Endothelial cell of umbilical vein (primary cell): ENCODE measurements around the gene CMA1. TPM values are rescaled to one million over a fixed set of nuclear protein-coding genes. Genes with fewer than 3 reads are reported as not detected.
A peak's percentile ranks its signal among the peaks of the same experiment; 100 is the strongest.

Source experiments
- BruUV-seq: library from RNA; stranded (reverse); fragments of 400-500 nt; replicated peaks from 2 replicates; lab custom pipeline; 2021; lab: Mats Ljungman, UMichigan
- CTCF ChIA-PET: fragments of 300-600, 350-600 bp; sonication (Branson Sonifier 250); formaldehyde crosslinking; loops from one replicate; lab custom pipeline; 2021; ENCODE audit warnings: antibody characterized with exemption, inconsistent platforms; lab: Charles Lee
- POLR2A ChIA-PET: fragments of 300-600, 350-600 bp; sonication (Branson Sonifier 250); formaldehyde crosslinking; loops from one replicate; lab custom pipeline; 2021; ENCODE audit warnings: antibody characterized with exemption, inconsistent platforms; lab: Charles Lee
- DNase-seq: peaks from one replicate; pipeline ENCODE4 v3.0.0-alpha.2; 2011; ENCODE audit warnings: low read depth, low spot score
- FAIRE-seq: peaks from 2 replicates; lab custom pipeline; 2011; peaks lifted over from hg19 to GRCh38; lab: Jason Lieb, UNC
- H2AFZ ChIP-seq: 2 replicates; pipeline ENCODE4 v1.6.0; 2012; ENCODE audit warnings: low read depth, low read length, control low read depth, inconsistent platforms
- H3K27ac ChIP-seq: 2 replicates; pipeline ENCODE4 v1.5.1; 2011; ENCODE audit warnings: low read depth, mild to moderate bottlenecking, control low read depth, low read length, moderate library complexity; ENCODE audit not compliant: insufficient read depth
- H3K27me3 ChIP-seq, 2 experiments: 2 replicates each; pipeline versions ENCODE4 v1.6.0 to v1.6.1; 2011; ENCODE audit warnings: low read length in 2 of 2, mixed read lengths in 1 of 2; ENCODE audit not compliant: control insufficient read depth in 2 of 2, insufficient read depth in 2 of 2
- H3K36me3 ChIP-seq, 2 experiments: 2 replicates in 1 of 2; 3 replicates in 1 of 2; pipeline ENCODE4 v1.5.1; 2011; ENCODE audit warnings: low read length in 2 of 2, mild to moderate bottlenecking in 1 of 2, moderate library complexity in 1 of 2; ENCODE audit not compliant: control insufficient read depth in 2 of 2, insufficient read depth in 2 of 2; ENCODE audit errors: extremely low read depth in 1 of 2
- H3K4me1 ChIP-seq: 3 replicates; pipeline ENCODE4 v1.5.1; 2011; ENCODE audit warnings: mild to moderate bottlenecking, low read length; ENCODE audit not compliant: control insufficient read depth, insufficient read depth; ENCODE audit errors: extremely low read depth
- H3K4me2 ChIP-seq: 2 replicates; pipeline ENCODE4 v1.6.1; 2011; ENCODE audit warnings: low read length, control low read depth, mixed read lengths; ENCODE audit not compliant: insufficient read depth
- H3K4me3 ChIP-seq, 3 experiments: fragments of 200-600 bp in 1 of 3; sonication (generic), shearing (Covaris generic) in 1 of 3; replicated peaks in 1 of 3; 2 replicates each; pipeline ENCODE4 v1.5.1; 2011 to 2016; ENCODE audit warnings: control low read depth in 3 of 3, low read length in 3 of 3, mild to moderate bottlenecking in 2 of 3, inconsistent platforms in 1 of 3, low read depth in 1 of 3, moderate library complexity in 1 of 3; ENCODE audit not compliant: insufficient read depth in 1 of 3
- H3K79me2 ChIP-seq: 2 replicates; pipeline ENCODE4 v1.6.0; 2012; ENCODE audit warnings: low read length, inconsistent platforms; ENCODE audit not compliant: control insufficient read depth, insufficient read depth
- H3K9ac ChIP-seq: replicated peaks from 2 replicates; pipeline ENCODE3; 2011; ENCODE audit warnings: low read length, control low read depth; ENCODE audit not compliant: insufficient read depth; ENCODE audit errors: extremely low read depth
- H3K9me1 ChIP-seq: replicated peaks from 3 replicates; pipeline ENCODE4 v1.6.0; 2011; ENCODE audit warnings: mild to moderate bottlenecking, low read length; ENCODE audit not compliant: control insufficient read depth, insufficient read depth; ENCODE audit errors: extremely low read depth
- H3K9me3 ChIP-seq: replicated peaks from 2 replicates; pipeline ENCODE4 v1.5.1; 2012; ENCODE audit warnings: low read length, inconsistent platforms; ENCODE audit not compliant: control insufficient read depth, insufficient read depth
- H4K20me1 ChIP-seq: replicated peaks from 2 replicates; pipeline ENCODE3; 2011; ENCODE audit warnings: mild to moderate bottlenecking, low read length; ENCODE audit not compliant: control insufficient read depth, insufficient read depth; ENCODE audit errors: extremely low read depth
- CTCF ChIP-seq, 2 donors: IDR thresholded peaks; 1 replicate in 1 of 2; 2 replicates in 1 of 2; pipeline ENCODE4 v1.5.1; 2011; ENCODE audit warnings: low read length in 2 of 2, mild to moderate bottlenecking in 2 of 2, moderate library complexity in 2 of 2, control low read depth in 1 of 2, inconsistent platforms in 1 of 2, low read depth in 1 of 2; ENCODE audit not compliant: insufficient read depth in 1 of 2; ENCODE audit errors: extremely low read depth in 1 of 2
- EZH2 ChIP-seq: IDR thresholded peaks from 2 replicates; pipeline ENCODE4 v1.6.1; 2012; ENCODE audit warnings: borderline replicate concordance, low read depth, mild to moderate bottlenecking, moderate library complexity, low read length, inconsistent platforms; ENCODE audit not compliant: severe bottlenecking
- FOS ChIP-seq: IDR thresholded peaks from 2 replicates; pipeline ENCODE4 v1.6.1; 2011; ENCODE audit warnings: mild to moderate bottlenecking, low read length, moderate library complexity, borderline replicate concordance; ENCODE audit not compliant: insufficient read depth
- GATA2 ChIP-seq: IDR thresholded peaks from 2 replicates; pipeline ENCODE4 v1.7.0; 2011; ENCODE audit warnings: low read depth, mild to moderate bottlenecking, moderate library complexity, mixed read lengths, low read length; ENCODE audit not compliant: insufficient read length, insufficient read depth
- JUN ChIP-seq: IDR thresholded peaks from 2 replicates; pipeline ENCODE4 v1.6.1; 2011; ENCODE audit warnings: borderline replicate concordance, low read depth; ENCODE audit not compliant: insufficient read length, insufficient read depth
- MAX ChIP-seq: IDR thresholded peaks from 2 replicates; pipeline ENCODE4 v1.6.1; 2011; ENCODE audit not compliant: insufficient read depth, insufficient read length
- MYC ChIP-seq: IDR thresholded peaks from one replicate; pipeline ENCODE4 v1.6.1; 2011; ENCODE audit warnings: mild to moderate bottlenecking, low read depth, low read length
- POLR2AphosphoS5 ChIP-seq: IDR thresholded peaks from 2 replicates; pipeline ENCODE4 v1.6.1; 2012; ENCODE audit warnings: low read depth, mild to moderate bottlenecking, control low read depth, low read length, moderate library complexity; ENCODE audit not compliant: insufficient read depth
- dilution Hi-C: fragments of 300-500 bp; cut with MboI; formaldehyde crosslinking; loops from one replicate; pipeline ENCODE4 v1.15.0; 2019; ENCODE audit warnings: low sequenced_read_pairs; ENCODE audit not compliant: extremely low pct_ligation_motif_present
- intact Hi-C: fragments of 100-400 bp; cut with micrococcal nuclease; formaldehyde crosslinking; loops from one replicate; pipeline ENCODE4 v1.10.0; 2022
- polyA plus RNA-seq, 4 experiments: library from polyadenylated mRNA; depleted of rRNA in 3 of 4; stranded (reverse) in 3 of 4; unstranded in 1 of 4; fragments of >200 nt; gene quantifications; 2 replicates each; pipeline versions ENCODE4 v1.2.1 to v1.2.3, GENCODE V29; 2011 to 2012; ENCODE audit warnings: missing spikeins in 1 of 4
- total RNA-seq: library from RNA; stranded (reverse); gene quantifications from 2 replicates; pipeline ENCODE4 v1.2.3, GENCODE V29; 2021

CMA1 gene
- total and polyA plus RNA-seq, 2 donors (not counting 3 experiments of a cell fraction or from before 2014, with no cell fraction given) = not detected

- Histone ChIP-seq H3K9me3 (no peaks in the 10 kb centered on the region), H3K36me3 (no peaks in the 10 kb centered on the region), H3K4me2 (no peak overlapping the region), H3K27ac (no peak overlapping the region), H3K4me3 (no peak overlapping the region), H3K79me2 (no peaks in the 10 kb centered on the region), H4K20me1 (no peaks in the 10 kb centered on the region), H3K9me1 (no peaks in the 10 kb centered on the region), H2AFZ (no peak overlapping the region), H3K9ac (no peak overlapping the region), H3K4me1 (no peaks in the 10 kb centered on the region), H3K27me3 (no peaks in the 10 kb centered on the region)
- no TSS peak for BruUV-seq
- CTCF ChIA-PET = no interaction called here
- POLR2A ChIA-PET = no interaction called here
- TF ChIP-seq GATA2 = no peak
- no peak for TF ChIP-seq JUN
- no peak for TF ChIP-seq EZH2
- TF ChIP-seq FOS = no peak
- TF ChIP-seq POLR2AphosphoS5 = no peak
- intact Hi-C loops = no loop called here
- dilution Hi-C loops = no loop called here
- FAIRE-seq (no peak), DNase-seq (no peak)
Observed at GRCh38 chr14:24514209-24514608, 6.1 kb upstream of the CMA1 start.

- H3K36me3 ChIP-seq = no peaks in the 10 kb centered on the region
- intact Hi-C loops (no loop called here), dilution Hi-C loops (no loop called here)
- no TSS peak for BruUV-seq
- H3K4me1 ChIP-seq = no peaks in the 10 kb centered on the region
- H2AFZ ChIP-seq = no peak overlapping the region
- DNase-seq (peak; percentile 7), FAIRE-seq (no peak)
- H4K20me1 ChIP-seq = no peaks in the 10 kb centered on the region
- ChIA-PET CTCF (no interaction called here), POLR2A (no interaction called here)
- no peak overlapping the region for H3K4me3 ChIP-seq
- H3K9ac ChIP-seq = no peak overlapping the region
- no peak overlapping the region for H3K27ac ChIP-seq
- no peaks in the 10 kb centered on the region for H3K9me3 ChIP-seq
- no peaks in the 10 kb centered on the region for H3K9me1 ChIP-seq
- H3K4me2 ChIP-seq = no peak overlapping the region
- H3K27me3 ChIP-seq = no peaks in the 10 kb centered on the region
- TF ChIP-seq MYC = no peak
- TF ChIP-seq MAX = no peak
- no peak for TF ChIP-seq GATA2
- no peak for TF ChIP-seq CTCF (IDR thresholded peaks at IDR 0.05; ENCODE audit: extremely low read depth in 1 of 2, insufficient read depth in 1 of 2, low read depth in 1 of 2, low read length in 2 of 2)
- H3K79me2 ChIP-seq = no peaks in the 10 kb centered on the region
Observed at GRCh38 chr14:24513009-24513408, 4.9 kb upstream of the CMA1 start.
